ENCODE data around the gene CAMTA1.
A peak's percentile ranks its signal among the peaks of the same experiment; 100 is the strongest.

Gene CAMTA1

GRCh38 chr1:7640920-7641585 is 855.8 kb downstream of the CAMTA1 start:
- no peak for DNase-seq (ENCODE audit: low read depth)

- no peak for DNase-seq (ENCODE audit: low read depth)
These were observed 856.5 kb downstream of the CAMTA1 start for GRCh38 chr1:7641587-7642417.

GRCh38 chr1:7642418-7642704 is 857.1 kb downstream of the CAMTA1 start:
- no peak for DNase-seq (ENCODE audit: low read depth)

- DNase-seq (ENCODE audit: low read depth): no peak
These were observed 857.7 kb downstream of the CAMTA1 start for GRCh38 chr1:7642781-7643529.

GRCh38 chr1:7643530-7643929 is 858.3 kb downstream of the CAMTA1 start:
- DNase-seq (ENCODE audit: low read depth): no peak

- DNase-seq (ENCODE audit: low read depth): no peak
These were observed 858.8 kb downstream of the CAMTA1 start for GRCh38 chr1:7644086-7644485.

- DNase-seq (ENCODE audit: low read depth): no peak
These were observed 859.9 kb downstream of the CAMTA1 start for GRCh38 chr1:7644961-7645750.

GRCh38 chr1:7645751-7646048 is 860.4 kb downstream of the CAMTA1 start:
- no peak for DNase-seq (ENCODE audit: low read depth)

GRCh38 chr1:7646164-7646563 is 860.9 kb downstream of the CAMTA1 start:
- DNase-seq (ENCODE audit: low read depth): no peak

GRCh38 chr1:7646981-7647901 is 862.0 kb downstream of the CAMTA1 start:
- peak; percentile 50 for DNase-seq (ENCODE audit: low read depth)

GRCh38 chr1:7648761-7649384 is 863.6 kb downstream of the CAMTA1 start:
- DNase-seq (ENCODE audit: low read depth): no peak

GRCh38 chr1:7650801-7651200 is 865.5 kb downstream of the CAMTA1 start:
- no peak for DNase-seq (ENCODE audit: low read depth)

GRCh38 chr1:7651203-7651602 is 865.9 kb downstream of the CAMTA1 start:
- DNase-seq (ENCODE audit: low read depth): no peak

GRCh38 chr1:7652061-7652460 is 866.8 kb downstream of the CAMTA1 start:
- no peak for DNase-seq (ENCODE audit: low read depth)

GRCh38 chr1:7652515-7653098 is 867.4 kb downstream of the CAMTA1 start:
- no peak for DNase-seq (ENCODE audit: low read depth)

GRCh38 chr1:7654725-7655124 is 869.5 kb downstream of the CAMTA1 start:
- DNase-seq (ENCODE audit: low read depth): no peak

- DNase-seq (ENCODE audit: low read depth): no peak
These were observed 870.1 kb downstream of the CAMTA1 start for GRCh38 chr1:7655354-7655753.

- DNase-seq (ENCODE audit: low read depth): no peak
These were observed 871.4 kb downstream of the CAMTA1 start for GRCh38 chr1:7656557-7657215.

GRCh38 chr1:7657287-7658016 is 872.2 kb downstream of the CAMTA1 start:
- no peak for DNase-seq (ENCODE audit: low read depth)
